GM12891 (cell line): Measurements from ENCODE around the gene FSHR.

Source experiments
- PAX5 ChIP-seq: IDR thresholded peaks from 2 replicates; pipeline ENCODE4 v1.6.1; 2011; ENCODE audit warnings: low read length, moderate library complexity, mild to moderate bottlenecking; ENCODE audit not compliant: insufficient read depth, severe bottlenecking
- POLR2A ChIP-seq: IDR thresholded peaks from 2 replicates; pipeline ENCODE4 v1.6.1; 2011; ENCODE audit warnings: low read depth, low read length, control low read depth
- POLR2AphosphoS5 ChIP-seq: IDR thresholded peaks from 2 replicates; pipeline ENCODE4 v1.6.1; 2011; ENCODE audit warnings: low read depth, low read length, control low read depth
- POU2F2 ChIP-seq: IDR thresholded peaks from 2 replicates; pipeline ENCODE4 v1.6.1; 2011; ENCODE audit warnings: low read depth, mild to moderate bottlenecking, control low read depth, low read length, moderate library complexity
- TAF1 ChIP-seq: IDR thresholded peaks from 2 replicates; pipeline ENCODE4 v1.6.1; 2011; ENCODE audit warnings: low read depth, low read length, control low read depth

DNA sequence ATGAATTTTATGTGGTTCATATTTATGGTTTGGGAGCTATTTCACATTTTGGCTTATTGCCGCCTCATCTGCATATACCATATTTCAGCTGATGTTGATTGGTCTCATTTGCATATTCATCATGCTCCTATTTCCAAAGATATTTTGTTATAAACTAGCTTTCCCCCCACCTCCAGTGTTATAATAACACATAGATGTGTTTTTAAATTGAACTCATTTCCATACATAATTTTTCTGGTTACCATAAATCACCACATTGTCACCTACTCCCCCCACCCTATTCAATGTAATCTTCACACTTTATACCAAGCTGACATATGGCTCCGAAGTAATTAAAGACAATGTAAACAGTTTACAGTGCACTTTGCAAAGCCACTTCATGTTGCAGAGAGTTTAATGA, 101.2 kb downstream of the FSHR start:
- TF ChIP-seq POLR2A (no peak), POLR2AphosphoS5 (no peak), TAF1 (no peak), POU2F2 (no peak), PAX5 (no peak)
